Subcutaneous adipose tissue (tissue), 4 donors: ENCODE results near the gene HDGFL1. TPM values are rescaled to one million over a fixed set of nuclear protein-coding genes. Genes with fewer than 3 reads are reported as not detected.

ENCODE experiments used
- CTCF ChIP-seq: fragments of 450-650 bp; IDR thresholded peaks from one replicate; pipeline ENCODE4 v1.5.1; 2016; ENCODE audit warnings: low read depth, mild to moderate bottlenecking, control low read depth, antibody characterized with exemption, moderate library complexity
- total RNA-seq, 4 donors: library from RNA; depleted of rRNA; stranded (reverse); fragments of >200 nt; gene quantifications; one replicate each; pipeline ENCODE4 v1.1.0, GENCODE V29; 2016

Gene HDGFL1
- total RNA-seq, 4 donors from 2014 or later = not detected

- no peak for TF ChIP-seq CTCF
These were observed 36.4 kb downstream of the HDGFL1 start for GRCh38 chr6:22605736-22606135.

DNA sequence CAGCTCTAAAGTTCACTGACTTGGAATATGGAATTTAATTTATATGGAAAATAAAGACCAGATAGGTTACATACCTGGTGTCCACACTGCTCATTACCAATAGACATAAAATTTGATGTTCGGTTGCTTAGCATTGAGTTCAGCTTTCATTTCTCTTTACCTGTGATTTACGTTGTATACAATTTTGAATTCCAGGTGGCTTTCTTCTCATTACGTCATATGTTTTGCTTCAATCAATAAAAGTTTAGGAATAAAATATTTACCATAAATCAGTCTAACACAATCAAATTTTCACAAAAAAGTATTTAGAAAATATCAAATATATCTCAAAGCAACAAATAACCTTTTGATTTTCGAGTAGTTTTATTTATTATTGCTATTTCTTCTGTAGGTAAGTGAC, 40.8 kb downstream of the HDGFL1 start:
- TF ChIP-seq CTCF = no peak

- no peak for TF ChIP-seq CTCF
These were observed 42.9 kb downstream of the HDGFL1 start for GRCh38 chr6:22612236-22612635.

DNA sequence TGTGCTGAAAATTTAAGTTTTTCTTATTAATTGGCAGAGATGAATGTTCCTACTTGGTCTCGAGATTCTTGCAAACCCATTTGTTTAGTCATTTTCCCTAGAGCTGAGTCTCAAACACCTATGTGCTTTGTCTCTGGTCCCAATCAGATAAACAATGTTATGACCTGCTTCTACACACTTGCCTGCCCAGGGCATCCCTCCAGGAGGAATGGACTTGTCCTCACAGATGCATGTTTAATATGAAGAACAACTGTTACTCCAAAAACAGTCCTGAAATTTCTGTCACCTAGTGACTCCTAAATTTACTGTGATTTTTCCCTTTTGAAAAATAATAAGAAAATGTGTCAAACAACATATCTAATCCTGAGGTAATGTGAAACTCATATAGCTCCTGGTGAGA, 43.7 kb downstream of the HDGFL1 start:
- TF ChIP-seq CTCF = no peak

GRCh38 chr6:22613695-22614094, 44.3 kb downstream of the HDGFL1 start:
- no peak for TF ChIP-seq CTCF

DNA sequence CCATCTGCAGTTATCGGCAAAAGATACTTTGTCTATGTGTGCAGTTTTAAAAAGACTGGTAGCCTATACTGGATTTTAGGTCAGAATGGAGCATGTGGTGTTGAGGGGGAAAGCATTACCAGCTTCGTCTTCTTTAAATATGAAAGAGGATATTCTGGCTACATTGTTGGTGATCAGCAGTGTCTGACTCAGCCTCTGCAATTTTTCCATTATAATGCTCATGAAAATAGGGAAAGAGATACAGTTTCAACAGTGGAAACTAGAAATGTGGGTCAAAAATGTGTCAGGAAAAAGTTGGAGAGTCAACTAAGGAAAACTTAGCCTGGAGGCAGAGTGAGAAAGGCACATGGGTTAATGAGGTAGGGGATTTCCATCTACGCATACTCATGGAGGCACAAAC, 45.2 kb downstream of the HDGFL1 start:
- no peak for TF ChIP-seq CTCF

GRCh38 chr6:22621028-22621427, 51.7 kb downstream of the HDGFL1 start:
- no peak for TF ChIP-seq CTCF
